ENCODE data around the gene SYTL3. TPM values are rescaled to one million over a fixed set of nuclear protein-coding genes. Genes with fewer than 3 reads are reported as not detected.

SYTL3 gene
- total RNA-seq, 1 donor from 2014 or later, result 5.7 TPM

DNA sequence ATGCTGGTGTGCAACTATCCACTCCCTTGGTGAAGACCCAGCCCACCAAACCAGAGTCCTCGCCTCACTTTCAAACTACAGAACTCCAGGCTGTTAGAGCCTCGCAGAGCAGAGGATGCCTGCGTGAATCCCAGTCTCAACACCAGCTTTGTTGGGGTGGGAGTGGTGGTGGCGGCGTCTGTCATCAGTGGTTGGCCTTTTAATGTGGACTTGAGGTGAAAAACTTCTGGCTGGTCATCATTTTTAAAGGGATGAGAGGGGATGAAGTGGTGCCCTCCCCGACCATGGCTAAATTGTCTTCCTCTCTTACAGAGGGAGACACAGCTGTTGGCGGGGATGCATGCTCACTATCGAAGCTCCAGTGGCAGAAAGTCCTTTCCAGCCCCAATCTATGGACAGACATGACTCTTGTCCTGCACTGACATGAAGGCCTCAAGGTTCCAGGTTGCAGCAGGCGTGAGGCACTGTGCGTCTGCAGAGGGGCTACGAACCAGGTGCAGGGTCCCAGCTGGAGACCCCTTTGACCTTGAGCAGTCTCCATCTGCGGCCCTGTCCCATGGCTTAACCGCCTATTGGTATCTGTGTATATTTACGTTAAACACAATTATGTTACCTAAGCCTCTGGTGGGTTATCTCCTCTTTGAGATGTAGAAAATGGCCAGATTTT is 114.5 kb downstream of the SYTL3 start:
- intact Hi-C loops (cut with DNase I), result no loop called here
- DNase-seq (ENCODE audit: low spot score), result no peak

DNA sequence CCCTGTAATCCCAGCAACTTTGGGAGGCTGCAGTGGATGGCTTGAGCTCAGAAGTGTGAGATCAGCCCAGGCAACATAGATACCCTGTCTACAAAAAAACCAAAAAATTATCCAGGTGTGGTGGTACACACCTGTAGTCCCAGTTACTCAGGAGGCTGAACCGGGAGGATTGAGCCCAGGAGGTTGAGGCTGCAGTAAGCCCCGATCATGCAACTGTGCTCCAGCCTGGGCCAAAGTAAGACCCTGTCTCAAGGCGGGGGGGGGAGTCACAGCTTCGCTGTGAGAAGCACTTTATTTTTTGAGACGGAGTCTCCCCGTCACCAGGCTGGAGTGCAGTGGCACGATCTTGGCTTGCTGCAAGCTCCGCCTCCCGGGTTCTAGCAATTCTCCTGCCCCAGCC is 115.1 kb downstream of the SYTL3 start:
- intact Hi-C loops (cut with DNase I), result no loop called here
- no peak for DNase-seq (ENCODE audit: low spot score)

DNA sequence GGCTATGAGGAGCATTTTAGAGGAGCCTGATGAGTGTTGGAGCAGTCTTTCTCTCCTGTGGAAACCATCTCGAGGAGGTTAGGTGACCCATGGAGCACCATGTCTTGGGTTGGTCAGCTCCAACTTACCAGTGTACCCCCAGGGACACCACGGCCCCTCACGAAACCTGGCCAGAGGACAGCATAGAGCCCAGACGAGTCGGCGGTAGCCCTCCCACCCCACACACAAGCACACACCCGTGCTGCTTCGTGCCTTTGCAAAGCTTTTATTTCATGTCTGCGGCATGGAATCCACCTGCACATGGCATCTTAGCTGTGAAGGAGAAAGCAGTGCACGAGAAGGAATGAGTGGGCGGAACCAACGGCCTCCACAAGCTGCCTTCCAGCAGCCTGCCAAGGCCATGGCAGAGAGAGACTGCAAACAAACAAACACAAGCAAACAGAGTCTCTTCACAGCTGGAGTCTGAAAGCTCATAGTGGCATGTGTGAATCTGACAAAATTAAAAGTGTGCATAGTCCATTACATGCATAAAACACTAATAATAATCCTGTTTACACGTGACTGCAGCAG is 115.7 kb downstream of the SYTL3 start:
- DNase-seq (ENCODE audit: low spot score), result no peak
- intact Hi-C loops (cut with DNase I), result no loop called here

DNA sequence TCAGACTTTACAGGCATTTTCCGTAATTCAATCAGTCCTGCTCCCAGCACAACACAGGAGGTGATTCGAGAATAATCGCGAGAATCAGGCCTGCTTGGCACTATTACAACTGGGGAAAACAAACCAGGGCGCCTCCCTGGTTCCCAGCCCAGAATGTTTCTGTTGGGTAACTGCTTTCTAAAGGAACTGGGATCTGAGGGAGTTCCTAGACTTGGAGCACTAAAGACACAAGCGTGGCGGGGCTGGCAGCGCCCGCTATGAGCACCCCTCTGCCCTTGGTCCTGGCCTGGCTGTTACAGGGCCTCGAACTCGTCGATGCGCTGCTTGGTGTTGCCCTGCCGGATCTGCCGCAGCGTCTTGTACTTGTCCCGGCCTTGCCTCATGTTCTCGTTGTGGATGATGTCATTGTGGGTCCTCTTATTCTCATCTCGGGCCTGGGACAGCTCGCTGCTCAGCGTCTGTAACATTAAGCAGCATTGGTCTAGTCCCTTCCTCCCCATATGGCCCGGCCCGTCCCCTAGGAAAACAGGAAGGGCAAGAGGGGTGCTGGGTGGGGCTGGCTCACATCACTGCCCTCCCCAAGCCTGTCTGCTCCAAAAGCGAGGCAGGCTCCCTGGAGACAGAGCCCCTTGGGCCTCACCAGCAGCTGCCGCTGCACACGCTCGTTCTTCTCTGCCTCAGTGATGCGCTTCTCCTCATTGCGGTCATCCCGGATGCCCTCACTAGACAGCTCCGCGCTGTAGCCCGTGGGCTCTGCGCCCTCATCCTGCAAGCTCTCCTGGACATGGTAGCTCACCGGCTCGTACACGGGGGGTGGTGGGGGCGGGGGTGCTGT is 117.0 kb downstream of the SYTL3 start:
- intact Hi-C loops (cut with DNase I), result no loop called here
- DNase-seq (ENCODE audit: low spot score), result peak; percentile 61

DNA sequence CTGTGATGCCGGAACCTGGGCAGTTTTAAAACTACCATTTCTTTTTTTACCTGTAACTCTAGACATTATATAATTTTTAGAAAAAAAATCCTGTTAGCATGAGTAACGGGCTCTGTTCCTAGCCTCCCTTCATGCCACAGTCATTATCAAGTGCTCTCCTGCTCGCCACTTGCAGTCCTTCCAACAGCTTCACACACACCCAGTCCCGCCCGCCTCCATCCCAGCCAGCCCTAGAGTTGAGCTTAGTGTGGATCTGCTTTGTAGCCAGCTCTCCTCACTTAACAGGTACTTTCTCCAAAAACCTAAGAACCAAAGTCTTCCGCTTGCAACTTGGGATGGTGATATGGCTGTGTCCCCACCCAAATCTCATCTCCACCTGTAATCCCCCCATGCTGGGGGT is 117.9 kb downstream of the SYTL3 start:
- intact Hi-C loops (cut with DNase I), result no loop called here
- DNase-seq (ENCODE audit: low spot score), result peak; percentile 60

DNA sequence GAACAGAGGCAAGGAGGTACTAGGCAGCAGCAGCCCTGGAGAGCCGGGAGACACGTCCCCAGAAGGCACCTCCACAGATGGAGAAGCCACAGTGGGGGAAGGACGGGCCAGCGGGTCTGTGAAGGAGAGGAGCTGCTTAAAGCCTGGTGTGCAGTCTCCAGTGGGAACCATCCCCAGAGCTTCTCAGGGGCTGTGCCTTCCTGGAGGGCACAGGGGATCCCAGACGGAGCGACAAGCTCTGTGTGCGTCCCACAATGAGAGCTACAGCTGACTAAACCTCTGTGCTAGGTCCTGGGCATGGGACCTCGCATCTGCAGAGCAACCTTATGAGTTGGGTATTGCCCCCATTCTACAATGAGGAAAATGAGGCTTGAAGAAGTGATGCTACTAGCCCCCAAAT is 118.6 kb downstream of the SYTL3 start:
- DNase-seq (ENCODE audit: low spot score), result peak; percentile 74
- intact Hi-C loops (cut with DNase I), result no loop called here

DNA sequence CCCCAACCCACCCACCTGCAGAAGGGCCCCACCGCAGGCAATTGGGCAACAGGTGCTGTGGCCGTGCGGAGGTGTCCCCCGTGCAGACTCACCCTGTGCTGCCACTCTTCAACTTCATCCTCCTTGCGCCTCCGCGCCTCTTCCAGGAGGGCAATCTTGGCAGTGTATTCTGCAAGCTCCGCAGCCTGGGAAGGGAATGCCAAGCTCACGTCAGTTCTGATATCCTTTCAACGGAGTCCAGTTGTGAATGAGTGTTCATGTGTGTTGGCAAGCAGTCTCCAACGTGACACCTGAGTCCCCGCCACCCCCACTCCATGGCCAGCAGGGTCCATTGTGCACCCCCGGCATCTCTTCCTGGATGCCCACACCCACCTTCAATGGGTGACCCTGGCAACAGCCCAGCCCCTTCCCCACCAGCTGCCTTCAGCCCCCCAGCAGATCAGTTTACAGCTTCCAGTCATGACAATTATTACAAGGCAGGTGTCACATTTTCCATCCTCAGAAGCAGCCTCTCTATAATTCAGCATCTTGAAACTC is 119.4 kb downstream of the SYTL3 start:
- intact Hi-C loops (cut with DNase I), result no loop called here
- DNase-seq (ENCODE audit: low spot score), result peak; percentile 57

DNA sequence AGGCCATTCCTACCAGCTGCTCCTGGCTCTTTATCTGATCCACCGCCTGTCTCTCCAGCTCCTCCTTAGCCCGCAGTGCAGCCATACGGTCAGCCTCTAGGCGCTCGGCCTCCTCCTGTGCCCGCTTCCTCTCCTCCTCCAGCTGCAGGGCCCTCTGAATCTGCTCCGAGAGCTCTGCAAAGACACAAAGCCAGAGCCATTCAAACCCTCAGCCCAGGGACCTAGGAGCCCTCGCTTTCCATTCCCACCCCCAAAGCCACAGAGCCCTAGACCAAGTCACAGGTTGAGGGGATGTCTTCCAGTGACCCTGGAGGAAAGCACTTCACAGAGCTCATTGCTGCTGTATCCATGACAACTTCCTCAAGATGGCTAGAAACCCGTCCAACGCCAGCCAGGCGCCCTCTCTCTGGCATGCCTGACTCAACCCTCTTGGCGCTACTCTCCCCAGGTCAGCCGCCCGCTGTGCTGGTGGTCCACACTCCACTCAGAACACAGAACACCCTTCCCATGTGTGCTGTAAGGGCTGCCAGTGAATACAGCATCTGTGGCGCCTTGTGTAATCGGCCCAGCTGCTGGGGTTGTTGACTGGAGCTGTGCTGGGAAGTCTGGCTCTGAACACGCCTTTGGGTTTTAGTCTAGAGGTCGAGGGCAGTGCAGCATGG is 120.0 kb downstream of the SYTL3 start:
- peak; percentile 72 for DNase-seq (ENCODE audit: low spot score)
- intact Hi-C loops (cut with DNase I), result no loop called here

DNA sequence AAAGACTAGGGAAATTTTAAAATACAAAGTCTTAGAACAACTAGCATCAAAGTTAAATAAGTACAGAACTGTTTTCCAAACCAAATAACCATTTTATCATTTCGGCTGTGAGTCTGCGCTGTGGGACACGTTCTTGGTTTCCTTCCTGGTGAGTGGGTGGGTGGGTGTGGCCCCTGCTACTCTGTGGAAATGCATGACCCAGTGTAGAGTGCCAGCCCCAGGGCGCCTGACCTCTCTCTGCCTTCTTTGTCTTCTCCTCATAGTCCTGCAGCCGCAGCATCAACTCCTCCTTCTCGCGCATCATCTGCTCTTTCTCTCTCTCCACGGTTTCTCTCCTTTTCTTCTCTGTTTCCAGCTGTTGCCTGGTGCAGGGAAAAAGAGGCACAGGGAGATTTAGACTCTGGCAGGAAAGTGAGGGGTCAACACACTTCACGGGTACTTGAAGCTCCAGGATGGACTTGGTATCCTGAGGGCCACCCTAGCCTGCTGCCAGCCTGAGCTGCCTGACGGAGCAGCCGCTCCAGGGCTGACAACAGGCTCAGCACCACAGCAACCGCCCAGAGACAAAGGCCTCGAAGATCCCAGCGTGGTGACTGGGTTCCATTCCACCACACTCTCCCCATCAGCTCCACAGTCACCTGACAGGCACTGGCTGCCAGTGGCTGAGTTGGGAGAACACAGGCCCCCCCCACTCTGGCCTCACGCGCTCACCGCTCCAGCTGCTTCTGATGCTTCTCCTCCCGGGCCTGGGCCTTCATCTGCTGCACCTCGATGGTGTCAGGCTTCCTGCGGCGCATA is 120.9 kb downstream of the SYTL3 start:
- DNase-seq (ENCODE audit: low spot score), result peak; percentile 68
- intact Hi-C loops (cut with DNase I), result no loop called here

DNA sequence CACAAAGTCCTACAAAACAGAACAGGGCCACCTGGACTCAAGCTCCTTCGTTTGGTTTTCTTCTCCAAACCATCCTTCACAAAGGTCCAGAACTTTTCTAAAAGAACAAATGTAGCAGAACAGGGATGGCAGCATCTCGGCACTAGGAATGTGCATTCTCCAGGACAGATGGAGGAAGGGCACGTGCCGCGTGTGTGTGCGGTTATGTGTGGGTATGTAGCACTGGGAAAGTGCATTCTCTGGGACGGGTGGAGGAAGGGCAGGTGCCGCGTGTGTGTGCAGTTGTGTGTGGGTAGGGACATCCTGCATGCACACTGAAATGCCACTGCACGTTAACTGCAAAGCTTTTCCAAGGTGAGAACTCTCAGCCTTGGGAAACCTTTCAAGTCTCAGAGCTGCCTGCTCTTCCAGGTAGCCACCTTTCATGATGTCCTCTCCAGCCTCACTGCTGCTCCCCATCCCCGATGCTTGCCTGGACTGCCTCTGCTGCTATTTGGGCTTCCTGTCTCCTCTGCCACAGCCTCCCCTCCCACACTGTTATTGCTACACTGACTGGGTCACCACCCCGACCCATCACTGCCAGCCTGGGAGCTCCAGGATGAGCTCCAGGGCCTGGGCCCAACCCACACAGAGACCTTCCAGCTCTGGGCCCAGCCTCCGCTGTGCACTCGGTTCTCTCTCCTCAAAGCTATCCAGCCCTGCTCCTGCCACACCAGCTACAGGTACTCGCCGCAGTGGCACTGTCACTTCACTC is 121.7 kb downstream of the SYTL3 start:
- intact Hi-C loops (cut with DNase I), result no loop called here
- no peak for DNase-seq (ENCODE audit: low spot score)

DNA sequence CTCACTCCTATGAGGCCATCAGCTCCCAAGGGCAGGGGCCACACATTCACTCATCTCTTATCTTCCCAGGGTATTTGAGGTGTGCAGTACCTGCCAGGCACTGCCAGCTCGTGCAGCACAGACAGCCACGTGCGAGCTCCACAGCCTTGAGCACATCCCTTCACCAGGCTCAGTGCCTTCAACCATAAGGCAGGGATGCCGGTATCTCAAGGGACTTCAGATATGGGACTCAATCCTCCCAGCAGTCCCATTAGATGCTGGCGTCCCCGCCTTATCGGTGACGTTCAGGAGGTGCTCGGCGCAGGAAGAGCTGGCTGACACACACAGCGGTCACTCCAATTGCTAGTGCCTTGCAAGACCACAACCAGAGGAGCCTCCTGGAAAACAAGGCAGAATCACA is 122.3 kb downstream of the SYTL3 start:
- intact Hi-C loops (cut with DNase I), result no loop called here
- DNase-seq (ENCODE audit: low spot score), result no peak

DNA sequence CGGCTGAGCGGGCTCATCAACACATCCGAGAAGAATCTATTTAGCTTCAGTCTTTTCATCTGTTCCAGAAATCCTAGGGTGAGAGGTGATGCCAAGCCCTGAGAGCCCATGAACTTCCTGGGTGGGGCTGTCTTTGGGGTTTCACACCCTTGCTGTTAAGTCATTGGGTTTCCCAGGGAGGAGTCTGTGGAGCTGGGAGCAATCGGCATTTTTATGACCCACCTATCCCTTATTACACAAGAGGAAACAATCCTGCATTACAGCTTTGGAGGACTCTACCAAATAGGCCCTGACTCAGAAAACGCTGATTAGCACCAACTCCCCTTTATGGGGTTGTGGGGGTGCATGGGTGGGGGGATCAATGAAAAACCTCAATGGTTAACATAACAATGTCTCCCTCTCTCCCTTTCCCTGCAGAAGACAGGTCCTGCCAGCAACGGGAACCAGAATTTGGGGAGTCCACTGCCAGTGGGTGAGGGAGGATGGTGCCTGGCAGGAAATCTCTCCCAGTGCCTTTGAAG is 123.1 kb downstream of the SYTL3 start:
- intact Hi-C loops (cut with DNase I), result no loop called here
- peak; percentile 12 for DNase-seq (ENCODE audit: low spot score)

DNA sequence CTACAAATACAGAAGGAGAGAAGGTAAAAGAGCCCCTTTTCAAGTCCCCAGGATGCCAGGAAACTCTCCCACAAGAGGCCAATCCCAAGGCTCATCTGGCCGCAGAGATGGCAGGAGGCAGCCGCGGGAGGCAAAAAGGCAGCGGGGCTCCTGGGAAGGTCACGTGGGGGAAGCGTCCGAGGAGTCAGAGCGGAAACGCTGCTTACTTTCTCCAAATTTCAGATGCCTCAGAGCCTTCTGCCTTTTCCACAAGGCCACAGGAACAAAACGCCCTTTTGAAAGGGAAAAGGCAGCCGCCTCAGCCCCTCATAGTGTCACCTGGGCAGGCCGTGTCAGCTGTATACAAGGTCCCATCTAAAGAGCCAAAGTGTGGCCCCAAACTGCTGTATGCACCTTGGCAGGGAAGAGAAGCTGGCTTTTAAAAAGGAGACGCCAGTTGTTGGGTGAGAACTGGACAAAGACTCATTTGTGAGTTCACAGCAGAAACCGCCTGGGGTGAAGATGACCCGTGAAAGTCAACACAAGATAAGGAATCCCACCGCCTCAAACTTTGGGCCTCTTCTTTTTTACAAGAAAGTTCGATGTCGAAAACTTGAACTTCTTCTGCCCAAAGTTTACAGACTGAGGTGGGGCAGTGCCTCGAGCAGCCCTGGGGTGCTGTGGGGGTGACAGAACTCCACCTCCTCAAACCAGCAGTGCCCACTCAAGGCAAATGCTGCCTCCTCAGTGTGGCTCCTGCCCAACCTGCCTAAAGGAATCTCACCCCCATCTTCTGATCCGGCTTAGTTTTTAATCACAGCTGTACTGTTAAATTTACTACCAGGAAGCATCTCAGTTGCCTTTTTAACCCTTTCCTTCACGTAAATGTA is 124.0 kb downstream of the SYTL3 start:
- no peak for DNase-seq (ENCODE audit: low spot score)
- intact Hi-C loops (cut with DNase I), result no loop called here

DNA sequence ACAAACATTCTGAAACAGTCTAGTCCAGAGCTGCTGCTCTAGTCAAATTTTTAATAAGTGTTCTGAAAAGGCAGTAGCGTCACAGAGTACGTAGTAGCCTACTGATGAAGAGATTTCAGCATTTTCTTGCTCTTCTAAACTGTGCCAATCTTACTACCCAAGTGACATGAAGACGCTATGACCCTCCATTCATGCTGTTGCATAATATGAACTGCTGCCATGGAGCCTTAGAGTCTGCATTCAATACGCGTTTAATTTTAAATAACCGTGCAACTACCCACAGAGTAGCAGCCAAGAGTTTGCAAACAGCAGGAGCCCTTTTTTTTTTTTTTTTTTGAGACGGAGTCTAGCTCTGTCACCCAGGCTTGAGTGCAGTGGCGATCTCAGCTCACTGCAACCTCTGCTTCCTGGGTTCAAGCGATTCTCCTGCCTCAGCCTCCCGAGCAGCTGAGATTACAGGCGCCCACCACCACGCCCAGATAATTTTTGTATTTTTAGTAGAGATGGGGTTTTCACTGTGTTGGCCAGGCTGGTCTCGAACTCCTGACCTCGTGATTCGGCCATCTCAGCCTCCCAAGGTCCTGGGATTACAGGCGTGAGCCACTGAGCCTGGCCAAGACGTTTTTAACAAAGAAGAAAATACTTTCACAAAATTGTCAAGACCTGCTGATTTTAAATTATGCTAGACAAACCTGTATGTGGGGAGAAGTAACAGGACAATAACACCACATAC is 125.0 kb downstream of the SYTL3 start:
- no peak for DNase-seq (ENCODE audit: low spot score)
- intact Hi-C loops (cut with DNase I), result no loop called here

DNA sequence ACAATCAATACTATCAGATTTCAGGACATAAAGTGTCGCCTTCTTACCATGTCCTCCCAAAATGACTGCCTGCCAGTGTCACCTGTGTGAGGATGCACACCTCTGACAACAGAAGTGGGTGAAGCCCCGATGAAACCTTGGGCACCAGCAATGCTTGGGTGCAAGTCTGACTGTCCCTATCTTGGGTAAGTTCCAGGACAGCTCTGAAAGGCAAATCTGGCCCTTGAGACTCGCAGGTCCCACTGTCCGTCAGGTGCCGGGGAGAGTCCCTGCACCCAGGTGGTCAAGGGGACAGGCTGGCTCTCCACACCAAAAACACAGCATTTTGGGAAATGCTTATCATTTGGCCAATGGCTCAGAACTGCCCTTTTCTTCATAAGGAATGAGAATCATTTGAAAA is 126.0 kb downstream of the SYTL3 start:
- peak; percentile 57 for DNase-seq (ENCODE audit: low spot score)
- intact Hi-C loops (cut with DNase I), result no loop called here

DNA sequence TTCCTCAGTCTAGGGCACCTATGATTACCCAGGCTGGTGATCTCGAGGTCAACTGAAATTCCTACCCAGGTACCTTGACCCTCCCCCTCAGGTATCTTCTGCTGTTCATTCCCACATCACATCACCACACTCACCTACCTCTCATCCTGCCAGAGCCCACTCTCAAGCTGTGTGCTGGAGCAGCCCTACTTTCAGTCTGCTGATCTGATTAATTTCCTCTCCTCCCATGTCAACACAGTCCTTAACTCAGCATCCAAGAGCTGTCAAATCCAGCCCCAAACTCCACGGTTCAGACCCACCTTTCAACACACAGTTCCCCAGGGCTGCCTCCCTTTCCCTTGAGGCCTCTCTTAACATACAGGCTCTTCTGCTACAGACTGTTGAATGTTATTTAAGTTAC is 126.9 kb downstream of the SYTL3 start:
- intact Hi-C loops (cut with DNase I), result no loop called here
- no peak for DNase-seq (ENCODE audit: low spot score)

DNA sequence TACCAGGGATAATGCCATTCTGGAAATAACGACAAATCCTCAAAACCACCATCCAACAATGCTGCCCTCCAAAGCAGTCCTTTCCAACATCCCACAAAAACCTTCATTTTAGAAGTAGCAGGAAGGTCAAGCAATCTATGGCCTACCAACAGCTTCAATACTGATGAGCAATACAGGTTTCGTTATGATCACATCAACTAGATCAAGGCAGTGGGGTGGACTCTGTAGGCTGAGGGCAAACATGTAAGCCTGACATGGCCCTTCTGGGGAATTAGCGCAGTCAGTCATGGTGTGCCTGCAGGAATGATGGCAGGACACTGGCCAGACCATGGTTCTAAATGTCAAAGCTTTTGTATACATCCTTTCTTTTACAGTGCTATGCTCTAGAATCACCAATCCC is 127.7 kb downstream of the SYTL3 start:
- DNase-seq (ENCODE audit: low spot score), result no peak
- intact Hi-C loops (cut with DNase I), result no loop called here
